ENCODE data around the gene OSCP1.

- no peak for TF ChIP-seq EP300 (IDR thresholded peaks at IDR 0.05)
- TF ChIP-seq, protein P1, sequence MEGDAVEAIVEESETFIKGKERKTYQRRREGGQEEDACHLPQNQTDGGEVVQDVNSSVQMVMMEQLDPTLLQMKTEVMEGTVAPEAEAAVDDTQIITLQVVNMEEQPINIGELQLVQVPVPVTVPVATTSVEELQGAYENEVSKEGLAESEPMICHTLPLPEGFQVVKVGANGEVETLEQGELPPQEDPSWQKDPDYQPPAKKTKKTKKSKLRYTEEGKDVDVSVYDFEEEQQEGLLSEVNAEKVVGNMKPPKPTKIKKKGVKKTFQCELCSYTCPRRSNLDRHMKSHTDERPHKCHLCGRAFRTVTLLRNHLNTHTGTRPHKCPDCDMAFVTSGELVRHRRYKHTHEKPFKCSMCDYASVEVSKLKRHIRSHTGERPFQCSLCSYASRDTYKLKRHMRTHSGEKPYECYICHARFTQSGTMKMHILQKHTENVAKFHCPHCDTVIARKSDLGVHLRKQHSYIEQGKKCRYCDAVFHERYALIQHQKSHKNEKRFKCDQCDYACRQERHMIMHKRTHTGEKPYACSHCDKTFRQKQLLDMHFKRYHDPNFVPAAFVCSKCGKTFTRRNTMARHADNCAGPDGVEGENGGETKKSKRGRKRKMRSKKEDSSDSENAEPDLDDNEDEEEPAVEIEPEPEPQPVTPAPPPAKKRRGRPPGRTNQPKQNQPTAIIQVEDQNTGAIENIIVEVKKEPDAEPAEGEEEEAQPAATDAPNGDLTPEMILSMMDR (IDR thresholded peaks at IDR 0.05): no peak
- no peak for TF ChIP-seq POLR2A (IDR thresholded peaks at IDR 0.05)
These were observed 17.1 kb downstream of the OSCP1 start for GRCh38 chr1:36433102-36433501.
